ENCODE data around the gene DACH2.

GRCh38 chrX:86154553-86154952, 6.3 kb downstream of the DACH2 start:
- TF ChIP-seq, protein P1, sequence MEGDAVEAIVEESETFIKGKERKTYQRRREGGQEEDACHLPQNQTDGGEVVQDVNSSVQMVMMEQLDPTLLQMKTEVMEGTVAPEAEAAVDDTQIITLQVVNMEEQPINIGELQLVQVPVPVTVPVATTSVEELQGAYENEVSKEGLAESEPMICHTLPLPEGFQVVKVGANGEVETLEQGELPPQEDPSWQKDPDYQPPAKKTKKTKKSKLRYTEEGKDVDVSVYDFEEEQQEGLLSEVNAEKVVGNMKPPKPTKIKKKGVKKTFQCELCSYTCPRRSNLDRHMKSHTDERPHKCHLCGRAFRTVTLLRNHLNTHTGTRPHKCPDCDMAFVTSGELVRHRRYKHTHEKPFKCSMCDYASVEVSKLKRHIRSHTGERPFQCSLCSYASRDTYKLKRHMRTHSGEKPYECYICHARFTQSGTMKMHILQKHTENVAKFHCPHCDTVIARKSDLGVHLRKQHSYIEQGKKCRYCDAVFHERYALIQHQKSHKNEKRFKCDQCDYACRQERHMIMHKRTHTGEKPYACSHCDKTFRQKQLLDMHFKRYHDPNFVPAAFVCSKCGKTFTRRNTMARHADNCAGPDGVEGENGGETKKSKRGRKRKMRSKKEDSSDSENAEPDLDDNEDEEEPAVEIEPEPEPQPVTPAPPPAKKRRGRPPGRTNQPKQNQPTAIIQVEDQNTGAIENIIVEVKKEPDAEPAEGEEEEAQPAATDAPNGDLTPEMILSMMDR (IDR thresholded peaks at IDR 0.05): no peak
- no peak for TF ChIP-seq TEAD4 (IDR thresholded peaks at IDR 0.05; ENCODE audit: borderline replicate concordance, insufficient read depth)
- no peak for TF ChIP-seq CHD2 (IDR thresholded peaks at IDR 0.05; ENCODE audit: low read length, partially characterized antibody)
- no peak for TF ChIP-seq MAX (IDR thresholded peaks at IDR 0.05; ENCODE audit: low read depth)
- no peak for TF ChIP-seq RFX5 (IDR thresholded peaks at IDR 0.05; ENCODE audit: low read length)
- no peak for TF ChIP-seq FOXJ3 (CRISPR knock-in tag; IDR thresholded peaks at IDR 0.05)
- no peak for TF ChIP-seq EZH2phosphoT487 (IDR thresholded peaks at IDR 0.05; ENCODE audit: borderline replicate concordance, low read depth)
- no peak for TF ChIP-seq EP300 (IDR thresholded peaks at IDR 0.05; ENCODE audit: borderline replicate concordance in 1 of 2, low read depth in 1 of 2, low read length in 1 of 2)
